ENCODE measurements around the gene ACTN1. TPM values are rescaled to one million over a fixed set of nuclear protein-coding genes. Genes with fewer than 3 reads are reported as not detected.

Gene ACTN1
- total RNA-seq, 1 donor from 2014 or later, result 44.9 TPM

- Histone ChIP-seq H3K9me3 (ENCODE audit: control insufficient read depth in 3 of 3, low read length in 3 of 3) (no peaks in the 10 kb centered on the region), H3K36me3 (ENCODE audit: control insufficient read depth in 3 of 3, insufficient read depth in 3 of 3, low read length in 3 of 3) (peaks cover 20 to 35% (median 33%) of the 10 kb centered on the region in 3 donors)
Observed at GRCh38 chr14:68897559-68898155, 81.4 kb downstream of the ACTN1 start.

GRCh38 chr14:68896132-68896531, 83.0 kb downstream of the ACTN1 start:
- Histone ChIP-seq H3K36me3 (ENCODE audit: control insufficient read depth in 3 of 3, insufficient read depth in 3 of 3, low read length in 3 of 3) (peaks cover 18 to 33% (median 32%) of the 10 kb centered on the region in 3 donors), H3K4me1 (ENCODE audit: control insufficient read depth in 3 of 3, insufficient read depth in 3 of 3, low read length in 3 of 3) (peaks cover 0 to 12% (median 7%) of the 10 kb centered on the region in 3 donors), H3K9ac (ENCODE audit: low read depth in 1 of 3, low read length in 3 of 3) (no peak overlapping the region), H3K27ac (ENCODE audit: low read depth, low read length) (no peak overlapping the region), H3K9me3 (ENCODE audit: control insufficient read depth in 3 of 3, low read length in 3 of 3) (no peaks in the 10 kb centered on the region), H3K4me3 (ENCODE audit: low read length in 3 of 3) (no peak overlapping the region), H3K27me3 (ENCODE audit: control insufficient read depth in 3 of 3, insufficient read depth in 3 of 3, low read length in 3 of 3) (no peaks in the 10 kb centered on the region)

More at GRCh38 chr14:68897559-68898155, 81.4 kb downstream of the ACTN1 start:
- Histone ChIP-seq H3K27ac (ENCODE audit: low read depth, low read length) (no peak overlapping the region), H3K27me3 (ENCODE audit: control insufficient read depth in 3 of 3, insufficient read depth in 3 of 3, low read length in 3 of 3) (no peaks in the 10 kb centered on the region), H3K9ac (ENCODE audit: low read depth in 1 of 3, low read length in 3 of 3) (no peak overlapping the region), H3K4me3 (ENCODE audit: low read length in 3 of 3) (no peak overlapping the region), H3K4me1 (ENCODE audit: control insufficient read depth in 3 of 3, insufficient read depth in 3 of 3, low read length in 3 of 3) (peaks cover 0 to 12% (median 7%) of the 10 kb centered on the region in 3 donors)

GRCh38 chr14:68894802-68895703, 84.0 kb downstream of the ACTN1 start:
- no peaks in the 10 kb centered on the region for H3K9me3 ChIP-seq (ENCODE audit: control insufficient read depth in 3 of 3, low read length in 3 of 3)
- peaks cover 0 to 12% (median 7%) of the 10 kb centered on the region in 3 donors for H3K4me1 ChIP-seq (ENCODE audit: control insufficient read depth in 3 of 3, insufficient read depth in 3 of 3, low read length in 3 of 3)
- no peaks in the 10 kb centered on the region for H3K27me3 ChIP-seq (ENCODE audit: control insufficient read depth in 3 of 3, insufficient read depth in 3 of 3, low read length in 3 of 3)
- H3K27ac ChIP-seq (ENCODE audit: low read depth, low read length), result no peak overlapping the region
- H3K4me3 ChIP-seq (ENCODE audit: low read length in 3 of 3), result no peak overlapping the region
- H3K36me3 ChIP-seq (ENCODE audit: control insufficient read depth in 3 of 3, insufficient read depth in 3 of 3, low read length in 3 of 3), result peaks cover 20 to 35% (median 30%) of the 10 kb centered on the region in 3 donors
- H3K9ac ChIP-seq (ENCODE audit: low read depth in 1 of 3, low read length in 3 of 3), result no peak overlapping the region

GRCh38 chr14:68894123-68894522, 85.0 kb downstream of the ACTN1 start:
- peaks cover 20 to 37% (median 35%) of the 10 kb centered on the region in 3 donors for H3K36me3 ChIP-seq (ENCODE audit: control insufficient read depth in 3 of 3, insufficient read depth in 3 of 3, low read length in 3 of 3)
- H3K4me3 ChIP-seq (ENCODE audit: low read length in 3 of 3), result no peak overlapping the region
- H3K27me3 ChIP-seq (ENCODE audit: control insufficient read depth in 3 of 3, insufficient read depth in 3 of 3, low read length in 3 of 3), result no peaks in the 10 kb centered on the region
- no peak overlapping the region for H3K9ac ChIP-seq (ENCODE audit: low read depth in 1 of 3, low read length in 3 of 3)
- peaks cover 0 to 7% (median 4%) of the 10 kb centered on the region in 3 donors for H3K4me1 ChIP-seq (ENCODE audit: control insufficient read depth in 3 of 3, insufficient read depth in 3 of 3, low read length in 3 of 3)
- no peak overlapping the region for H3K27ac ChIP-seq (ENCODE audit: low read depth, low read length)
- no peaks in the 10 kb centered on the region for H3K9me3 ChIP-seq (ENCODE audit: control insufficient read depth in 3 of 3, low read length in 3 of 3)

- no peaks in the 10 kb centered on the region for H3K9me3 ChIP-seq (ENCODE audit: control insufficient read depth in 3 of 3, low read length in 3 of 3)
- no peak overlapping the region for H3K27ac ChIP-seq (ENCODE audit: low read depth, low read length)
- H3K36me3 ChIP-seq (ENCODE audit: control insufficient read depth in 3 of 3, insufficient read depth in 3 of 3, low read length in 3 of 3), result peaks cover 24 to 39% (median 39%) of the 10 kb centered on the region in 3 donors
- no peak overlapping the region for H3K4me3 ChIP-seq (ENCODE audit: low read length in 3 of 3)
- no peak overlapping the region for H3K9ac ChIP-seq (ENCODE audit: low read depth in 1 of 3, low read length in 3 of 3)
- peaks cover 0 to 7% (median 0%) of the 10 kb centered on the region in 3 donors for H3K4me1 ChIP-seq (ENCODE audit: control insufficient read depth in 3 of 3, insufficient read depth in 3 of 3, low read length in 3 of 3)
- no peaks in the 10 kb centered on the region for H3K27me3 ChIP-seq (ENCODE audit: control insufficient read depth in 3 of 3, insufficient read depth in 3 of 3, low read length in 3 of 3)
Observed at GRCh38 chr14:68893566-68893965, 85.5 kb downstream of the ACTN1 start.

GRCh38 chr14:68892961-68893360, 86.1 kb downstream of the ACTN1 start:
- H3K27ac ChIP-seq (ENCODE audit: low read depth, low read length), result no peak overlapping the region
- H3K27me3 ChIP-seq (ENCODE audit: control insufficient read depth in 3 of 3, insufficient read depth in 3 of 3, low read length in 3 of 3), result no peaks in the 10 kb centered on the region
- H3K4me1 ChIP-seq (ENCODE audit: control insufficient read depth in 3 of 3, insufficient read depth in 3 of 3, low read length in 3 of 3), result peaks cover 0 to 7% (median 0%) of the 10 kb centered on the region in 3 donors
- H3K4me3 ChIP-seq (ENCODE audit: low read length in 3 of 3), result no peak overlapping the region
- H3K36me3 ChIP-seq (ENCODE audit: control insufficient read depth in 3 of 3, insufficient read depth in 3 of 3, low read length in 3 of 3), result peaks cover 27 to 45% (median 45%) of the 10 kb centered on the region in 3 donors
- H3K9me3 ChIP-seq (ENCODE audit: control insufficient read depth in 3 of 3, low read length in 3 of 3), result no peaks in the 10 kb centered on the region
- no peak overlapping the region for H3K9ac ChIP-seq (ENCODE audit: low read depth in 1 of 3, low read length in 3 of 3)

GRCh38 chr14:68891851-68892660, 87.0 kb downstream of the ACTN1 start:
- Histone ChIP-seq H3K9ac (ENCODE audit: low read depth in 1 of 3, low read length in 3 of 3) (no peak overlapping the region), H3K27me3 (ENCODE audit: control insufficient read depth in 3 of 3, insufficient read depth in 3 of 3, low read length in 3 of 3) (no peaks in the 10 kb centered on the region), H3K27ac (ENCODE audit: low read depth, low read length) (no peak overlapping the region), H3K4me3 (ENCODE audit: low read length in 3 of 3) (no peak overlapping the region), H3K9me3 (ENCODE audit: control insufficient read depth in 3 of 3, low read length in 3 of 3) (no peaks in the 10 kb centered on the region), H3K36me3 (ENCODE audit: control insufficient read depth in 3 of 3, insufficient read depth in 3 of 3, low read length in 3 of 3) (peaks cover 27 to 47% (median 45%) of the 10 kb centered on the region in 3 donors), H3K4me1 (ENCODE audit: control insufficient read depth in 3 of 3, insufficient read depth in 3 of 3, low read length in 3 of 3) (peaks cover 0 to 7% (median 0%) of the 10 kb centered on the region in 3 donors)

- H3K9ac ChIP-seq (ENCODE audit: low read depth in 1 of 3, low read length in 3 of 3), result no peak overlapping the region
- H3K36me3 ChIP-seq (ENCODE audit: control insufficient read depth in 3 of 3, insufficient read depth in 3 of 3, low read length in 3 of 3), result peaks cover 27 to 47% (median 44%) of the 10 kb centered on the region in 3 donors
- peaks cover 0 to 4% (median 0%) of the 10 kb centered on the region in 3 donors for H3K4me1 ChIP-seq (ENCODE audit: control insufficient read depth in 3 of 3, insufficient read depth in 3 of 3, low read length in 3 of 3)
- no peak overlapping the region for H3K27ac ChIP-seq (ENCODE audit: low read depth, low read length)
- no peaks in the 10 kb centered on the region for H3K9me3 ChIP-seq (ENCODE audit: control insufficient read depth in 3 of 3, low read length in 3 of 3)
- H3K27me3 ChIP-seq (ENCODE audit: control insufficient read depth in 3 of 3, insufficient read depth in 3 of 3, low read length in 3 of 3), result no peaks in the 10 kb centered on the region
- no peak overlapping the region for H3K4me3 ChIP-seq (ENCODE audit: low read length in 3 of 3)
Observed at GRCh38 chr14:68890173-68890931, 88.8 kb downstream of the ACTN1 start.

GRCh38 chr14:68888883-68889282, 90.2 kb downstream of the ACTN1 start:
- no peaks in the 10 kb centered on the region for H3K9me3 ChIP-seq (ENCODE audit: control insufficient read depth in 3 of 3, low read length in 3 of 3)
- H3K4me1 ChIP-seq (ENCODE audit: control insufficient read depth in 3 of 3, insufficient read depth in 3 of 3, low read length in 3 of 3), result peaks cover 7 to 11% (median 8%) of the 10 kb centered on the region in 3 donors
- no peak overlapping the region for H3K4me3 ChIP-seq (ENCODE audit: low read length in 3 of 3)
- H3K27me3 ChIP-seq (ENCODE audit: control insufficient read depth in 3 of 3, insufficient read depth in 3 of 3, low read length in 3 of 3), result no peaks in the 10 kb centered on the region
- H3K9ac ChIP-seq (ENCODE audit: low read depth in 1 of 3, low read length in 3 of 3), result no peak overlapping the region
- H3K36me3 ChIP-seq (ENCODE audit: control insufficient read depth in 3 of 3, insufficient read depth in 3 of 3, low read length in 3 of 3), result peaks cover 28 to 46% (median 42%) of the 10 kb centered on the region in 3 donors
- no peak overlapping the region for H3K27ac ChIP-seq (ENCODE audit: low read depth, low read length)

Data from skeletal muscle tissue (tissue), 4 donors.